H9 (cell line): Measurements from ENCODE around the gene NLGN3. TPM values are rescaled to one million over a fixed set of nuclear protein-coding genes. Genes with fewer than 3 reads are reported as not detected.

ENCODE experiments used
- DNase-seq: peaks from one replicate; pipeline ENCODE4 v3.0.0-alpha.2; 2017
- H2AFZ ChIP-seq: one replicate; pipeline ENCODE4 v1.6.1; 2013; ENCODE audit warnings: mild to moderate bottlenecking, low read length, control low read depth, moderate library complexity
- H2AK5ac ChIP-seq: 2 replicates; pipeline ENCODE4 v1.6.1; 2013; ENCODE audit warnings: low read length, control low read depth, mixed read lengths; ENCODE audit not compliant: insufficient read length
- H2BK120ac ChIP-seq: one replicate; pipeline ENCODE4 v1.6.1; 2013; ENCODE audit warnings: low read depth, mild to moderate bottlenecking, low read length, control low read depth, inconsistent platforms; ENCODE audit not compliant: poor library complexity, severe bottlenecking
- H2BK12ac ChIP-seq: 2 replicates; pipeline ENCODE4 v1.6.1; 2013; ENCODE audit warnings: low read length, control low read depth, mixed read lengths, low read depth; ENCODE audit not compliant: insufficient read length
- H2BK15ac ChIP-seq: 2 replicates; pipeline ENCODE4 v1.6.1; 2013; ENCODE audit warnings: low read depth, low read length, control low read depth
- H2BK20ac ChIP-seq: one replicate; pipeline ENCODE4 v1.6.1; 2013; ENCODE audit warnings: low read depth, mild to moderate bottlenecking, low read length, control low read depth, inconsistent platforms; ENCODE audit not compliant: poor library complexity, severe bottlenecking
- H2BK5ac ChIP-seq: 2 replicates; pipeline ENCODE4 v1.6.1; 2013; ENCODE audit warnings: low read length, control low read depth, mixed read lengths; ENCODE audit not compliant: insufficient read length
- H3K14ac ChIP-seq: 2 replicates; pipeline ENCODE4 v1.6.1; 2013; ENCODE audit warnings: low read length, control low read depth; ENCODE audit not compliant: insufficient read depth
- H3K18ac ChIP-seq: 2 replicates; pipeline ENCODE4 v1.6.1; 2013; ENCODE audit warnings: low read depth, mild to moderate bottlenecking, mixed read lengths, low read length, control low read depth; ENCODE audit not compliant: insufficient read length
- H3K23ac ChIP-seq: 2 replicates; pipeline ENCODE4 v1.6.1; 2013; ENCODE audit warnings: low read length, control low read depth, mixed read lengths, low read depth; ENCODE audit not compliant: insufficient read length
- H3K23me2 ChIP-seq: 2 replicates; pipeline ENCODE4 v1.6.1; 2013; ENCODE audit warnings: low read depth, mild to moderate bottlenecking, mixed read lengths, low read length, control low read depth; ENCODE audit not compliant: insufficient read length, poor library complexity, severe bottlenecking
- H3K27ac ChIP-seq: 2 replicates; pipeline ENCODE4 v1.5.1; 2013; ENCODE audit warnings: low read length, control low read depth, mixed read lengths, low read depth; ENCODE audit not compliant: insufficient read length
- H3K27me3 ChIP-seq: 2 replicates; pipeline ENCODE4 v1.6.1; 2013; ENCODE audit warnings: low read length, control low read depth, inconsistent platforms; ENCODE audit not compliant: insufficient read depth
- H3K4ac ChIP-seq: 2 replicates; pipeline ENCODE4 v1.6.1; 2013; ENCODE audit warnings: low read depth, mild to moderate bottlenecking, control low read depth, inconsistent platforms, low read length, moderate library complexity
- H3K4me1 ChIP-seq: 2 replicates; pipeline ENCODE4 v1.6.1; 2013; ENCODE audit warnings: low read length, control low read depth, inconsistent platforms; ENCODE audit not compliant: insufficient read depth
- H3K4me2 ChIP-seq: 2 replicates; pipeline ENCODE4 v1.6.1; 2013; ENCODE audit warnings: low read length, control low read depth, mixed read lengths; ENCODE audit not compliant: insufficient read length, insufficient read depth
- H3K56ac ChIP-seq: 2 replicates; pipeline ENCODE4 v1.6.1; 2013; ENCODE audit warnings: low read depth, mild to moderate bottlenecking, mixed read lengths, low read length, control low read depth; ENCODE audit not compliant: insufficient read length
- H3K79me1 ChIP-seq: 2 replicates; pipeline ENCODE4 v1.6.1; 2013; ENCODE audit warnings: low read depth, mild to moderate bottlenecking, moderate library complexity, low read length, control low read depth, inconsistent platforms; ENCODE audit not compliant: insufficient read depth, poor library complexity, severe bottlenecking
- H3K79me2 ChIP-seq: 2 replicates; pipeline ENCODE4 v1.6.1; 2013; ENCODE audit warnings: low read length, control low read depth, inconsistent platforms; ENCODE audit not compliant: insufficient read depth
- H3K9ac ChIP-seq: 2 replicates; pipeline ENCODE4 v1.6.1; 2013; ENCODE audit warnings: low read length, control low read depth, mixed read lengths; ENCODE audit not compliant: insufficient read length; ENCODE audit errors: extremely low read depth
- H3K9me3 ChIP-seq: one replicate; pipeline ENCODE4 v1.6.1; 2013; ENCODE audit warnings: low read depth, low read length, inconsistent platforms; ENCODE audit not compliant: control insufficient read depth
- H3T11ph ChIP-seq: one replicate; pipeline ENCODE4 v1.6.1; 2013; ENCODE audit warnings: mild to moderate bottlenecking, low read length, control low read depth, inconsistent platforms
- H4K20me1 ChIP-seq: one replicate; pipeline ENCODE4 v1.6.1; 2013; ENCODE audit not compliant: control insufficient read depth, insufficient read length, insufficient read depth
- H4K5ac ChIP-seq: 2 replicates; pipeline ENCODE4 v1.6.1; 2013; ENCODE audit warnings: low read depth, mild to moderate bottlenecking, mixed read lengths, low read length, control low read depth; ENCODE audit not compliant: insufficient read length
- H4K8ac ChIP-seq: replicated peaks from 2 replicates; pipeline ENCODE4 v1.6.1; 2013; ENCODE audit warnings: low read length, control low read depth, mixed read lengths, low read depth; ENCODE audit not compliant: insufficient read length
- H4K91ac ChIP-seq: 2 replicates; pipeline ENCODE4 v1.6.1; 2013; ENCODE audit warnings: low read depth, mild to moderate bottlenecking, moderate library complexity, mixed read lengths, low read length, control low read depth; ENCODE audit not compliant: insufficient read length
- H3K27ac Mint-ChIP-seq, 3 experiments: 2 replicates in 2 of 3; 3 replicates in 1 of 3; pipeline ENCODE4 v1.8.0; 2020 to 2021; ENCODE audit warnings: mixed read lengths in 3 of 3, mild to moderate bottlenecking in 1 of 3, moderate library complexity in 1 of 3
- H3K27me3 Mint-ChIP-seq: 2 replicates; pipeline ENCODE4 v1.8.0; 2021; ENCODE audit warnings: low read depth, mild to moderate bottlenecking, moderate library complexity, mixed read lengths
- H3K36me3 Mint-ChIP-seq, 3 experiments: 2 replicates in 2 of 3; 3 replicates in 1 of 3; pipeline ENCODE4 v1.8.0; 2020 to 2021; ENCODE audit warnings: low read depth in 3 of 3, mixed read lengths in 3 of 3; ENCODE audit not compliant: insufficient read depth in 1 of 3
- H3K4me1 Mint-ChIP-seq, 2 experiments: 2 replicates each; pipeline ENCODE4 v1.8.0; 2020; ENCODE audit warnings: mixed read lengths in 2 of 2
- H3K4me3 Mint-ChIP-seq, 2 experiments: 2 replicates in 1 of 2; 3 replicates in 1 of 2; pipeline ENCODE4 v1.8.0; 2020 to 2021; ENCODE audit warnings: mild to moderate bottlenecking in 2 of 2, mixed read lengths in 2 of 2, moderate library complexity in 1 of 2
- H3K9me3 Mint-ChIP-seq, 2 experiments: 2 replicates in 1 of 2; 3 replicates in 1 of 2; pipeline ENCODE4 v1.8.0; 2020; ENCODE audit warnings: mild to moderate bottlenecking in 2 of 2, mixed read lengths in 2 of 2, moderate library complexity in 1 of 2
- WGBS: extraction: QIAGEN DNeasy Blood & Tissue Kit; methylation state at CpG from one replicate; pipeline ENCODE4 v1.1.7; 2013; ENCODE audit warnings: missing lambda C conversion rate, low lambda C conversion rate, mixed read lengths; ENCODE audit not compliant: insufficient read length; ENCODE audit errors: extremely low coverage; 5-methylcytosine and 5-hydroxymethylcytosine counted together
- total RNA-seq: library from RNA; stranded (reverse); gene quantifications from 2 replicates; pipeline ENCODE4 v1.2.1, GENCODE V29; 2021
- TF ChIP-seq, protein P1 (sequence below): fragments of 200-600 bp; sonication (generic); conservative IDR thresholded peaks from 3 replicates; pipeline ENCODE4 v1.8.0; 2021; ENCODE audit warnings: antibody characterized with exemption, mild to moderate bottlenecking

NLGN3 gene
- total RNA-seq, 1 experiment from 2014 or later = 3.6 TPM

DNA sequence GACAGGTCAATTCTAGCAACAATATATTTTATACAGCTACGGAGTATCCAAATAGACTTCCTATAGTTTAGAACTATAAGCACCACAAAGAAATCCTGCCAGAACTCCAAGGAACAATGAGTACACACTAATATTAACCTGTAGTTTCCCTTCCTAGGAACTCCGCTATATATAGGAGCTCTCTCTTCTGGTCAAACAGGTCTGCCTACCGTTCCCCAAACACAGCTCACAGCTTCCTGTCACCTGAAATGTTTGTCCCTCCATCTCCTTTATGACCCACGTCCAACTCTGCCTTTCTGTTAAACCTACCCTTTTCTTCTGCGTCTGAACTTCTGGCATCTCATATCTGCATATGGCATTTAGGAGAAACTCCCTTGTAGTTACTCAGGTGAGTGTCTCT lies 67.9 kb downstream of the NLGN3 start:
- no peaks in the 10 kb centered on the region for H3K27me3 ChIP-seq
- H3K4me2 ChIP-seq = no peak overlapping the region
- H2BK5ac ChIP-seq = no peak overlapping the region
- WGBS = no CpG with 5 or more reads among the region's 5 CpGs
- Mint-ChIP-seq H3K4me1 (peaks cover 10 to 27% of the 10 kb centered on the region in 2 experiments), H3K36me3 (peaks cover 0 to 7% (median 4%) of the 10 kb centered on the region in 3 experiments; a peak in 6 of 7 replicates), H3K9me3 (peaks cover 72 to 77% of the 10 kb centered on the region in 2 experiments), H3K27ac (no peak overlapping the region), H3K27me3 (peaks cover 5% of the 10 kb centered on the region), H3K4me3 (no peak overlapping the region)
- H3K9me3 ChIP-seq = peaks cover 27% of the 10 kb centered on the region
- no peak overlapping the region for H2BK12ac ChIP-seq
- H2AK5ac ChIP-seq = no peak overlapping the region
- H4K8ac ChIP-seq = no peak overlapping the region
- H3K23me2 ChIP-seq = no peaks in the 10 kb centered on the region
- no peak overlapping the region for H3K4ac ChIP-seq
- no peak overlapping the region for H3T11ph ChIP-seq
- no peak overlapping the region for H2AFZ ChIP-seq
- H4K5ac ChIP-seq = no peak overlapping the region
- H3K4me1 ChIP-seq = no peaks in the 10 kb centered on the region
- H3K23ac ChIP-seq = no peak overlapping the region
- no peak overlapping the region for H2BK15ac ChIP-seq
- TF ChIP-seq, protein P1, sequence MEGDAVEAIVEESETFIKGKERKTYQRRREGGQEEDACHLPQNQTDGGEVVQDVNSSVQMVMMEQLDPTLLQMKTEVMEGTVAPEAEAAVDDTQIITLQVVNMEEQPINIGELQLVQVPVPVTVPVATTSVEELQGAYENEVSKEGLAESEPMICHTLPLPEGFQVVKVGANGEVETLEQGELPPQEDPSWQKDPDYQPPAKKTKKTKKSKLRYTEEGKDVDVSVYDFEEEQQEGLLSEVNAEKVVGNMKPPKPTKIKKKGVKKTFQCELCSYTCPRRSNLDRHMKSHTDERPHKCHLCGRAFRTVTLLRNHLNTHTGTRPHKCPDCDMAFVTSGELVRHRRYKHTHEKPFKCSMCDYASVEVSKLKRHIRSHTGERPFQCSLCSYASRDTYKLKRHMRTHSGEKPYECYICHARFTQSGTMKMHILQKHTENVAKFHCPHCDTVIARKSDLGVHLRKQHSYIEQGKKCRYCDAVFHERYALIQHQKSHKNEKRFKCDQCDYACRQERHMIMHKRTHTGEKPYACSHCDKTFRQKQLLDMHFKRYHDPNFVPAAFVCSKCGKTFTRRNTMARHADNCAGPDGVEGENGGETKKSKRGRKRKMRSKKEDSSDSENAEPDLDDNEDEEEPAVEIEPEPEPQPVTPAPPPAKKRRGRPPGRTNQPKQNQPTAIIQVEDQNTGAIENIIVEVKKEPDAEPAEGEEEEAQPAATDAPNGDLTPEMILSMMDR = no peak
- no peaks in the 10 kb centered on the region for H3K79me2 ChIP-seq
- DNase-seq = no peak
- H4K91ac ChIP-seq = no peak overlapping the region
- no peak overlapping the region for H3K56ac ChIP-seq
- no peak overlapping the region for H3K9ac ChIP-seq
- H4K20me1 ChIP-seq = no peaks in the 10 kb centered on the region
- no peak overlapping the region for H3K18ac ChIP-seq
- H2BK120ac ChIP-seq = no peak overlapping the region
- no peak overlapping the region for H2BK20ac ChIP-seq
- no peak overlapping the region for H3K27ac ChIP-seq
- H3K79me1 ChIP-seq = no peaks in the 10 kb centered on the region
- no peak overlapping the region for H3K14ac ChIP-seq
